NAMALWA (cell line): ENCODE data around the gene NRXN3.

Source experiments
- DNase-seq: peaks from one replicate; pipeline ENCODE4 v3.0.0-alpha.2; 2015; ENCODE audit warnings: low spot score

The NRXN3 gene

GRCh38 chr14:79419571-79420327 is 1249.6 kb downstream of the NRXN3 start:
- DNase-seq, result no peak

- DNase-seq, result no peak
These were observed 1250.6 kb downstream of the NRXN3 start for GRCh38 chr14:79420725-79421124.

DNA sequence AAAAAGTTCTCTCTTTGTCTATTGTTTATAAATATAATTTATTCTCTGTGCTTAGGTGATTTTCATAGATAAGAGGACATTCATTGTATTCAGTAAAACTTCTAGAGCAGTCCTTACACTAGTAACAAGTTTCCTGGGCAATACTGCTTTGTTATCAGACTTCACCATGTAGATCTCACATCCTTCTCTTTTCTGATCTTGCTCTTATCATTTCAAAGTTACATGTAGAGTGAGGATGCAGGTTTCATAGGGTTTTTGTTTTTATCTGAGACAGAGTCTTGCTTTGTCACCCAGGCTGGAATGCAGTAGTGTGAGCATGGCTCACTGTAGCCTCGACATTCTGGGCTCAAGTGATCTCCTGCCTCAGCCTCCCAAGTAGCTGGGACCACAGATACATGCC is 1251.6 kb downstream of the NRXN3 start:
- no peak for DNase-seq

- DNase-seq, result no peak
These were observed 1254.3 kb downstream of the NRXN3 start for GRCh38 chr14:79424462-79424861.

DNA sequence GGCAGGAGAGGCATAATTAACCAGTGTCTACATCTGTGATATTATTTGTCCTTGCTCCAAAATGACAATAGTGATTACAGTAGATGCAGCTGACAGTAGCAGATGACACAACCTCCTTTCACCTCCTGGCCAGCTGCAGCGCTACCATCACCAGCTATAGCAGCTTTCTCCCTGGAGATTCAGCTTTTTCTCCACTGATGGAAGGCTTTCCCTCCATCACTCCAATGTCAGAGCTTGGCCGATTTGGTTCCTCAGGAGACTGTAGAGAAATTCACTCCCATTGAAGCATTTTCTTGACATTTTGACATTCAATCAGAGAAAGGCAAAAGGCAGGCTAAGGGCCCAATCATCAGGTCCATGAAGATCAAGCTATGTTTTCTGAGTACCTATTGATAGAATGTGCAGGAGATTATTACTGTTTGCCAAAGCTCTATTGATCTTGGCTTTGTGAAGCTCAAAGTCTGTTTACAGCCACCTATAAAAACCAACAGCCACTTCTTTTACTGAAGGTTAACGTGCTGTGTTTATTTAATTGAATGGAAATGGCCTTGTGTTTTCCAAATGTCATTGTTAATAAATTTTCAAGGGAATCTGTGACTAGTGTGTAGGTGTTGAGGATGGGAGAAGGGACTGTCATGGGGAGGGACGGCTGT is 1256.1 kb downstream of the NRXN3 start:
- no peak for DNase-seq

DNA sequence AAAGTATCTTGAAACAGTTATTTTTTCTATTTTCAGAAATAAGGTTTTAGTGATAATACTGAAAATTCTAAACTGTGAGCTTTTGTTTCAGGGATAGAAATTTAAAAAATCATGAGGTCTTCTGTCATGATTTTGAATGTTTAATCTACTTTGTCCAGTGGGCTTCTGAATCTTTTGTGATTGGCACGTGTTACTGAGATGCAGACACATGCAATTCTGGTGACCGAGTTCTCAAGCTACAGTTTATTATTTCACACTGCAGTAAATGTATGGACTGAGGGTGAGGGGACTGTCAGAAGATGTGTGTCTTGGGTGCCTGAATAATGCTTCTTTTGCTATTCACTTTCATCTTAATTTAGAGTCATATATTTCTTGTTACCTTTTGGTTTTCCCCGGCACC is 1262.5 kb downstream of the NRXN3 start:
- DNase-seq, result no peak

GRCh38 chr14:79436335-79436734 is 1266.2 kb downstream of the NRXN3 start:
- no peak for DNase-seq

DNA sequence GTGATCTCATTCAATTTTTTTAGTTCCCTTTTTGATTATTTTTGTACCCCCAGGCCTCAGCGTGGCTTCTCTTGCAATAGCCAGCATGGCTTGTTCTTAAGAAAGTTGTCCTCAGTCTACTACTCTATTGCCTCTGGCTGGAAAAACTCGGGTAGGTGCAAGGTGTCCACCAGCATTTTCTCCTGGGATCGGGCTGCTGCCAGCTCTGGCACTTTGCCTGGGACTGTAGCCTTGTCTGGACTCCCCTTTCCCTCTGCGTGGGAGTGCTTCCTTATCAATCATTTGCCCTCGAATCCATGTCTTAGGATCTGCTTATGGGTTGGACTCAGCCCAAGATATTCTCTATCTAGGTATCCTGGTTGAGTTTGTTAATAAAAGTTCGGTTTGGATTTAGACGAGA is 1267.8 kb downstream of the NRXN3 start:
- no peak for DNase-seq

GRCh38 chr14:79438696-79439342 is 1268.6 kb downstream of the NRXN3 start:
- DNase-seq, result no peak

- DNase-seq, result no peak
These were observed 1272.6 kb downstream of the NRXN3 start for GRCh38 chr14:79442786-79443185.

GRCh38 chr14:79443602-79444001 is 1273.4 kb downstream of the NRXN3 start:
- no peak for DNase-seq

DNA sequence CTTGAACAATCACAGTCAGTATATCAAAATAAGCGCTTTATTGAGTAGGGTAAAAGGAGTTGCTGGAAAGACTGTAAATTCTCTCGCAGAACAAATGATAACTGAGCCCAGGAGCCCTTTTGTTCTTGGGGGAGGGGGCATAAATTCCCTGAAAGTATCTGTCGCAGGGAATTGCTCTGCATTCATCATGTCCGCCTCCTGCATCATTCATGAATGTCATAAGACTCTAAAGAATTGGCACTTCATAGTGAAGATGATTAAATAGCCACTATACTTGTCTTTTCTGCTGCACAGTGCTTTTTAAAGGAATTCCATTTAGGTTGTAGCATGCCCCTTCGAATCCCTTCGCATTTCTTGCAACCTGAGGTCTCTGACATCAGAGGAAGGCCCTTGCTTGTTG is 1278.8 kb downstream of the NRXN3 start:
- DNase-seq, result no peak

DNA sequence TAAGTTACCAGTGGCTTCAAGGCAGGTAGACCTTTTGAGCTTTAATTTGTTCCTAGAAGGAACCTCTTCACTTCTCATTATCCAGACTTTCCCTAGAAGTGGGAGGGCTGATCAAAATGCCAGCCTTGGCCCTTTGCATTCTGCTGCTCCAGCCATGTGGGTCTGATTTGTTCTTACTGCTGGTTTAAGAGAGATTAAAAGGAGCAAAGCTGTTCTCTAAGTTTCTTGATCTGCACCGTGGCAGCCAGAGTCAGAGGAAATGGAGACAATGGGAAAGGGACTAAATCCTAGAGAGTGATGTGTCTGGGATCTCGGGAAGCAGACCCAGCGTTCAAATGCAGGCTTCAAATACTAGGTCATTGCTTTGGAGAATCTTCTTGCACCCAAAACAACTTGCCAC is 1281.4 kb downstream of the NRXN3 start:
- DNase-seq, result no peak

DNA sequence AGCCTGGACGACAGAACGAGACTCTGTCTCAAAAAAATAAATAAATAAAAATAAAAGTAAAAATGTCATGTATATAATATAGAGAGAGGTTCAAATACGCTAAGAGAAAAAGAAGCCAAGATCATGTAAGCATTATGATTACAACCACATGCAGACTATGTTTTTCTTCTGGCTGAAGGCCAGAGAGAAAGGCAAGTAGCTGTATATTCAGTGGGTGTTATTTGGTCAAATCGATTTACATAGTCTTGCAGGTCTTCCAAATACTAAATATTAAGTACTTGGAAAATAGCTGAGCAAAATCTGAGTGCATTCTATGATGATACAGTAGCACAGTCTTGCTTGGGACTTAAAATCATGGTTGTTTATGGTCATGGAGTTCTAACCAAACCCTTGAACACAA is 1283.1 kb downstream of the NRXN3 start:
- no peak for DNase-seq

DNA sequence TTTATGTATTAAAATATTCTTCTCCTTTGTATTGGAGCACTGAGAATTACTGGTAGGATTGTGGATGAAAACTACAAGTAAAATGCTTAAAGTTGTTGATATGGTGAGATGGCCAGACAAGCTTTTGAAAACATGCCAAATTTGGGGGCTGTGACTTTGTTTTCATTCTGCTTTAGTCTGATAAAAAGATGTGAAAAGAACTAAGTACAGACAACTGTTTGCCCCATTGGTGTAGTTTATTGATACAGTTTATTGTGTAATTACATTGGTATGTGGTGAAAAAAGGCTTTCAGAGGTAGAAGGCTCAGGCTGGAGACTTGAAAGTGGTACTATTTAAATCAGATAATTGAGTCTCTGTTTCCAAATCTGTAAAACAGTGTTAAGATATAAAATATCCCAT is 1294.3 kb downstream of the NRXN3 start:
- no peak for DNase-seq

- DNase-seq, result no peak
These were observed 1295.5 kb downstream of the NRXN3 start for GRCh38 chr14:79465651-79466050.

GRCh38 chr14:79466938-79467527 is 1296.9 kb downstream of the NRXN3 start:
- no peak for DNase-seq

- no peak for DNase-seq
These were observed 1297.7 kb downstream of the NRXN3 start for GRCh38 chr14:79467835-79468234.

DNA sequence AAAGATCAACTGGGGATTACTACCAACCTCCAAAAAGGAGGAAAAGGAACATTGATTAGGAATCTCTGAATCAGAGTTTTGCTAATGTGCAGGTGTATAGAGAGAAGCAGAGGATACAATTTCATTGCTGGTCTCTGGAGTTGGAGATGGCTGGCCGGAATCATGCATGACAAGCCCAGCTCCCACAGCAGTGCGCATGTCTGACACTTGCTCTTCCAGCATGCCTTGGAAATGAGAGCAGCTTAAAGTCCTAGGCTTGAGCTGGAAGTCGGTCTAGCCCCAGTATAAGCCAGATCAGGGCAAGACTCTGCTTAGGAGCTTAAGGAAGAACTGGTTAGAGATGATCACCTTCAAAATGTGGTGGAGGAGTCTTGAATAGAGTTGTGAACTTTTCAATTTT is 1298.3 kb downstream of the NRXN3 start:
- DNase-seq, result no peak

- no peak for DNase-seq
These were observed 1303.5 kb downstream of the NRXN3 start for GRCh38 chr14:79473651-79474050.

GRCh38 chr14:79475887-79476532 is 1305.8 kb downstream of the NRXN3 start:
- DNase-seq, result no peak

DNA sequence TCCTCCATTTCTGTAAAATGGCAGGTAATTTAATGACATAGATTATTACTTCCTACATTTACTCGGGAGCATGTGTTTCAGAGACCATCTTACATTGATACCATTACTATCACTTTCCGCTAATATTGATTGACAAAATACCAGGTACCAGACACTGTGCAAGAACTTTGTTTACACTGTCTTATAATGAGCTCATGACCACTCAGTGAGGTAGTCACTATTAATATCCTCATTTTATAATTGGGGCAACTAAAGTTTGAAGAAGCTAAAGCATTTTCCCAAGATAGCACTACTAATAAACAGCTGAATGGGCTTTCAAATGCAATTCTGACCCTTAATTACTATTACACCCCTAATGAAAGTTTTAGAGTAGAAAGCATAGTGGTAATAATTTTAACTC is 1306.4 kb downstream of the NRXN3 start:
- DNase-seq, result no peak
